Measurements from ENCODE around the gene NDUFAF7. TPM values are rescaled to one million over a fixed set of nuclear protein-coding genes. Genes with fewer than 3 reads are reported as not detected.

Gene NDUFAF7
- polyA plus RNA-seq, 3 donors: 4.7 to 12.2 (median 5.6) TPM

- Mint-ChIP-seq H3K27ac (no peak overlapping the region), H3K27me3 (ENCODE audit: low read depth in 3 of 3) (peaks cover 2 to 14% (median 6%) of the 10 kb centered on the region in 3 donors), H3K36me3 (no peaks in the 10 kb centered on the region), H3K4me3 (no peak overlapping the region), H3K9me3 (no peaks in the 10 kb centered on the region), H3K4me1 (no peaks in the 10 kb centered on the region)
- Histone ChIP-seq H3K36me3 (replicated peaks in 1 of 2; ENCODE audit: control insufficient read depth in 1 of 2, insufficient read depth in 2 of 2, low read length in 2 of 2) (no peaks in the 10 kb centered on the region), H3K4me3 (replicated peaks in 1 of 3; ENCODE audit: low read depth in 2 of 3, low read length in 3 of 3) (no peak overlapping the region), H3K9ac (ENCODE audit: insufficient read depth, low read length, poor library complexity, severe bottlenecking) (no peak overlapping the region), H3K27me3 (ENCODE audit: control insufficient read depth in 2 of 2, insufficient read depth in 2 of 2, low read length in 2 of 2) (no peaks in the 10 kb centered on the region), H3K4me1 (ENCODE audit: control insufficient read depth in 1 of 2, insufficient read depth in 2 of 2, low read length in 2 of 2) (no peaks in the 10 kb centered on the region), H3K27ac (ENCODE audit: low read depth in 1 of 2, low read length in 2 of 2) (no peak overlapping the region), H4K20me1 (ENCODE audit: insufficient read depth, low read length) (no peaks in the 10 kb centered on the region), H2AFZ (ENCODE audit: insufficient read depth, low read depth, low read length, poor library complexity, severe bottlenecking) (no peak overlapping the region), H3K79me2 (ENCODE audit: insufficient read depth, low read length) (no peaks in the 10 kb centered on the region), H3K4me2 (replicated peaks; ENCODE audit: extremely low read depth, low read length, poor library complexity, severe bottlenecking) (no peak overlapping the region), H3K9me3 (replicated peaks in 1 of 2; ENCODE audit: control insufficient read depth in 1 of 2, insufficient read depth in 1 of 2, low read length in 2 of 2) (no peaks in the 10 kb centered on the region)
- DNase-seq: no peak
- intact Hi-C loops (cut with micrococcal nuclease): no loop called here
- TF ChIP-seq CTCF (IDR thresholded peaks at IDR 0.05): no peak
- 86% methylated on average over 7 of the region's 17 CpGs for WGBS (ENCODE audit: insufficient coverage)
Observed at GRCh38 chr2:37181726-37182684, 49.5 kb upstream of the NDUFAF7 start.

GRCh38 chr2:37188570-37188969 lies 42.9 kb upstream of the NDUFAF7 start, which contains the start of gene SULT6B1:
TSS of gene SULT6B1 (minus strand) at chr2:37188670. CDS start at chr2:37188640, 30 bp downstream.
- H3K27me3 Mint-ChIP-seq (ENCODE audit: low read depth in 3 of 3): peaks cover 0 to 8% (median 2%) of the 10 kb centered on the region in 3 donors
- H3K4me2 ChIP-seq (replicated peaks; ENCODE audit: extremely low read depth, low read length, poor library complexity, severe bottlenecking): no peak within 1 kb of the TSS

More at GRCh38 chr2:37188570-37188969, 42.9 kb upstream of the NDUFAF7 start, which contains the start of gene SULT6B1:
- H3K9me3 ChIP-seq (replicated peaks in 1 of 2; ENCODE audit: control insufficient read depth in 1 of 2, insufficient read depth in 1 of 2, low read length in 2 of 2): no peaks in the 10 kb centered on the region
- Mint-ChIP-seq H3K4me1 (peaks cover 23% of the 10 kb centered on the region), H3K27ac (peak within 1 kb of the TSS in 3 of 7 donors; percentile 79 to 92 (median 89)), H3K36me3 (no peaks in the 10 kb centered on the region), H3K4me3 (no peak within 1 kb of the TSS), H3K9me3 (peaks cover 0 to 2% (median 0%) of the 10 kb centered on the region in 7 donors)
- no peak for DNase-seq
- H3K4me3 ChIP-seq (replicated peaks in 1 of 3; ENCODE audit: low read depth in 2 of 3, low read length in 3 of 3): no peak within 1 kb of the TSS
- no peaks in the 10 kb centered on the region for H3K27me3 ChIP-seq (ENCODE audit: control insufficient read depth in 2 of 2, insufficient read depth in 2 of 2, low read length in 2 of 2)
- no peak within 1 kb of the TSS for H3K9ac ChIP-seq (ENCODE audit: insufficient read depth, low read length, poor library complexity, severe bottlenecking)
- peak within 1 kb of the TSS in 1 of 2 donors; percentile 53 for H3K27ac ChIP-seq (ENCODE audit: low read depth in 1 of 2, low read length in 2 of 2)
- intact Hi-C loops (cut with micrococcal nuclease): no loop called here
- H3K36me3 ChIP-seq (replicated peaks in 1 of 2; ENCODE audit: control insufficient read depth in 1 of 2, insufficient read depth in 2 of 2, low read length in 2 of 2): no peaks in the 10 kb centered on the region
- no peaks in the 10 kb centered on the region for H3K79me2 ChIP-seq (ENCODE audit: insufficient read depth, low read length)
- peaks cover 14 to 24% of the 10 kb centered on the region in 2 donors for H3K4me1 ChIP-seq (ENCODE audit: control insufficient read depth in 1 of 2, insufficient read depth in 2 of 2, low read length in 2 of 2)
- H2AFZ ChIP-seq (ENCODE audit: insufficient read depth, low read depth, low read length, poor library complexity, severe bottlenecking): peak within 1 kb of the TSS; percentile 33
- no peaks in the 10 kb centered on the region for H4K20me1 ChIP-seq (ENCODE audit: insufficient read depth, low read length)
- TF ChIP-seq CTCF (IDR thresholded peaks at IDR 0.05): no peak
- WGBS (ENCODE audit: insufficient coverage): no CpG with 5 or more reads among the region's 2 CpGs
